ENCODE data around the gene YDJC. TPM values are rescaled to one million over a fixed set of nuclear protein-coding genes. Genes with fewer than 3 reads are reported as not detected.

YDJC gene
- total RNA-seq, 1 donor from 2014 or later = 4.7 TPM

DNA sequence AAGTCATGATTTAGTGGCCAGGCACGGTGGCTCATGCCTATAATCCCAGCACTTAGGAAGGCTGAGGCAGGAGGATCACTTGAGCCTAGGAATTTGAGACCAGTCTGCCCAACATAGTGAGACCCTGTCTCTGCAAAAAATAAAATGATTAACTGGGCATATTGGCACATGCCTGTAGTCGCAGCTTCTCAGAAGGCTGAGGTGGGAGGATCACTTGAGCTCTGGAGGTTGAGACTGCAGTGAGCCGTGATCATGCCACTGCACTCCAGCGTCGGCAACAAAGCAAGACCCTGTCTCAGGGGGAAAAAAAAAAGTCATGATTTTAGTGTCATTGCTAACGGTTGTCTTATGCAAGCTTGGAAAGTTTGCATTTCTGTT, 50.4 kb downstream of the YDJC start:
- DNase-seq = no peak

Small RNAs within 50 kb of the gene (small RNA-seq; reads per million reads assigned to genes)
- 2.7 reads per million, percentile 88 among the genes with 10 or more reads in this experiment for gene MIR301B (ENCODE audit: low replicate concordance)

Other genes starting within 250 kb of the YDJC start
- 0.10 TPM for gene RIMBP3B, start 246.3 kb downstream of the YDJC start, total RNA-seq
- 4.8 TPM for gene HIC2, start 212.7 kb downstream of the YDJC start, total RNA-seq
- gene TMEM191C, start 162.6 kb downstream of the YDJC start, total RNA-seq = 1.8 TPM
- gene RIMBP3C, start 78.6 kb downstream of the YDJC start, total RNA-seq = not detected
- 25.3 TPM for gene UBE2L3, start 62.3 kb downstream of the YDJC start, total RNA-seq
- 0.20 TPM for gene CCDC116, start 2.7 kb upstream of the YDJC start, total RNA-seq
- 7.2 TPM for gene SDF2L1, start 12.3 kb upstream of the YDJC start, total RNA-seq
- gene PPIL2, start 36.0 kb upstream of the YDJC start, total RNA-seq = 22.3 TPM
- gene YPEL1, start 105.8 kb upstream of the YDJC start, total RNA-seq = 5.8 TPM
- 43.0 TPM for gene MAPK1, start 237.6 kb upstream of the YDJC start, total RNA-seq